CD14-positive monocyte (primary cell): ENCODE measurements around the gene GALNT10. TPM values are rescaled to one million over a fixed set of nuclear protein-coding genes. Genes with fewer than 3 reads are reported as not detected.

Source experiments
- DNase-seq, 3 donors: peaks; one replicate each; pipeline ENCODE4 v3.0.0-alpha.2; 2011 to 2022
- H2AFZ ChIP-seq: 2 replicates; pipeline ENCODE4 v1.6.0; 2012; ENCODE audit warnings: mild to moderate bottlenecking, low read depth, low read length, inconsistent platforms; ENCODE audit not compliant: insufficient read depth, poor library complexity, severe bottlenecking
- H3K27ac ChIP-seq, 2 donors: 1 replicate in 1 of 2; 2 replicates in 1 of 2; pipeline ENCODE4 v1.5.1; 2012 to 2013; ENCODE audit warnings: low read length in 2 of 2, control low read depth in 1 of 2, inconsistent platforms in 1 of 2, low read depth in 1 of 2, mild to moderate bottlenecking in 1 of 2
- H3K27me3 ChIP-seq, 2 donors: one replicate each; pipeline versions ENCODE4 v1.6.0 to v1.6.1; 2011 to 2013; ENCODE audit warnings: low read length in 2 of 2; ENCODE audit not compliant: control insufficient read depth in 2 of 2, insufficient read depth in 2 of 2
- H3K36me3 ChIP-seq, 2 donors: replicated peaks in 1 of 2; 1 replicate in 1 of 2; 2 replicates in 1 of 2; pipeline versions ENCODE4 v1.5.1 to v1.6.1; 2012 to 2013; ENCODE audit warnings: low read length in 2 of 2, control low read depth in 1 of 2, inconsistent platforms in 1 of 2, mild to moderate bottlenecking in 1 of 2; ENCODE audit not compliant: insufficient read depth in 2 of 2, control insufficient read depth in 1 of 2
- H3K4me1 ChIP-seq, 2 donors: 1 replicate in 1 of 2; 2 replicates in 1 of 2; pipeline versions ENCODE4 v1.5.1 to v1.6.1; 2012 to 2013; ENCODE audit warnings: low read length in 2 of 2, control low read depth in 1 of 2, inconsistent platforms in 1 of 2, mild to moderate bottlenecking in 1 of 2, moderate library complexity in 1 of 2; ENCODE audit not compliant: insufficient read depth in 2 of 2, control insufficient read depth in 1 of 2
- H3K4me2 ChIP-seq: replicated peaks from 2 replicates; pipeline ENCODE3; 2012; ENCODE audit warnings: low read length, moderate library complexity, mild to moderate bottlenecking; ENCODE audit not compliant: poor library complexity, severe bottlenecking; ENCODE audit errors: extremely low read depth
- H3K4me3 ChIP-seq, 3 experiments: fragments of 200-600 bp in 1 of 3; sonication (generic) in 1 of 3; replicated peaks in 1 of 3; 1 replicate in 2 of 3; 2 replicates in 1 of 3; pipeline ENCODE4 v1.5.1; 2011 to 2013; ENCODE audit warnings: low read length in 3 of 3, mild to moderate bottlenecking in 3 of 3, control low read depth in 2 of 3, low read depth in 2 of 3, inconsistent platforms in 1 of 3, moderate library complexity in 1 of 3
- H3K79me2 ChIP-seq: 2 replicates; pipeline ENCODE4 v1.6.0; 2012; ENCODE audit warnings: mild to moderate bottlenecking, control low read depth, inconsistent platforms, low read length, moderate library complexity; ENCODE audit not compliant: insufficient read depth
- H3K9ac ChIP-seq: 2 replicates; pipeline ENCODE4 v1.6.0; 2017; ENCODE audit warnings: low read length, mild to moderate bottlenecking; ENCODE audit not compliant: insufficient read depth, poor library complexity, severe bottlenecking
- H3K9me3 ChIP-seq, 2 donors: replicated peaks in 1 of 2; 1 replicate in 1 of 2; 2 replicates in 1 of 2; pipeline versions ENCODE4 v1.5.1 to v1.6.1; 2012 to 2013; ENCODE audit warnings: low read length in 2 of 2, control low read depth in 1 of 2; ENCODE audit not compliant: control insufficient read depth in 1 of 2, insufficient read depth in 1 of 2
- H4K20me1 ChIP-seq: 2 replicates; pipeline ENCODE4 v1.6.0; 2012; ENCODE audit warnings: mild to moderate bottlenecking, low read length, control low read depth, moderate library complexity; ENCODE audit not compliant: insufficient read depth
- H3K27ac Mint-ChIP-seq, 7 donors: one replicate each; pipeline ENCODE4 v1.8.0; 2020; ENCODE audit warnings: mild to moderate bottlenecking in 7 of 7, mixed read lengths in 7 of 7, moderate library complexity in 6 of 7, inconsistent platforms in 2 of 7
- H3K27me3 Mint-ChIP-seq, 3 donors: one replicate each; pipeline ENCODE4 v1.8.0; 2021 to 2022; ENCODE audit warnings: low read depth in 3 of 3, mild to moderate bottlenecking in 3 of 3, mixed read lengths in 3 of 3, moderate library complexity in 3 of 3, inconsistent platforms in 1 of 3
- H3K36me3 Mint-ChIP-seq, 2 donors: one replicate each; pipeline ENCODE4 v1.8.0; 2020; ENCODE audit warnings: mixed read lengths in 2 of 2, inconsistent platforms in 1 of 2, mild to moderate bottlenecking in 1 of 2
- H3K4me1 Mint-ChIP-seq: one replicate; pipeline ENCODE4 v1.8.0; 2020; ENCODE audit warnings: mild to moderate bottlenecking, mixed read lengths
- H3K4me3 Mint-ChIP-seq, 2 donors: one replicate each; pipeline ENCODE4 v1.8.0; 2020; ENCODE audit warnings: mild to moderate bottlenecking in 2 of 2, mixed read lengths in 2 of 2, moderate library complexity in 1 of 2
- H3K9me3 Mint-ChIP-seq, 7 donors: one replicate each; pipeline ENCODE4 v1.8.0; 2020 to 2022; ENCODE audit warnings: mixed read lengths in 7 of 7, mild to moderate bottlenecking in 6 of 7, moderate library complexity in 6 of 7, inconsistent platforms in 2 of 7
- intact Hi-C, 2 donors: fragments of 100-400 bp; cut with micrococcal nuclease; formaldehyde crosslinking; loops; one replicate each; pipeline versions ENCODE4 v1.15.0 to v1.15.1; 2023
- polyA plus RNA-seq, 3 donors: library from polyadenylated mRNA; depleted of rRNA in 1 of 3; unstranded in 2 of 3; stranded (reverse) in 1 of 3; fragments of 300-500 nt in 2 of 3; fragments of >200 nt in 1 of 3; fragmentation: Illumina TruSeq in 2 of 3; gene quantifications; 1 replicate in 2 of 3; 2 replicates in 1 of 3; pipeline ENCODE4 v1.2.3, GENCODE V29; 2012 to 2021
- TF ChIP-seq, protein P1 (sequence below): fragments of 200-600 bp; IDR thresholded peaks from one replicate; pipeline ENCODE4 v1.8.0; 2022; ENCODE audit warnings: antibody characterized with exemption, mild to moderate bottlenecking

GALNT10 gene
- polyA plus RNA-seq, 3 donors = 6.2 to 11.6 (median 7.3) TPM

DNA sequence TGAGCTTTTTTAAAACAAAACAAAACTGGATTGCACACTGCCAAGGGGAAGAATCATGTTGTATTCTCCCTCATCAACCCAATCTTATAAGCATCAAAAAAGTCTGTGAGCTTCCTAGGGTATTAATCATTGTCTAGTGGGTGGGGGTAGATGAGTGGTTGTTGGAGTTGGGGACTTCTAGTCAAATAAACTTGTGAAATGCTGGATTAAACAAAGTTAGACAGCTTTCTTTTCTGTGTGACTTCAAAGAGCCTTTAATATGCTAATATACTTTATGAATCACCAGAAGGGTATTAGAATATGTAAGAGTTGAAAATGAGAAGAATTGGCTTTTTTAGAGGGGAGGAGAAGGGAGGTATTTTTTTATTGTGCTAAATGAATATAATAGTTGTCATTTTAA lies 87.7 kb downstream of the GALNT10 start:
- peaks cover 4% of the 10 kb centered on the region for H4K20me1 ChIP-seq
- H3K9ac ChIP-seq = no peak overlapping the region
- H2AFZ ChIP-seq = no peak overlapping the region
- H3K4me2 ChIP-seq = no peak overlapping the region
- H3K9me3 Mint-ChIP-seq = no peaks in the 10 kb centered on the region
- no peaks in the 10 kb centered on the region for H3K9me3 ChIP-seq
- no peaks in the 10 kb centered on the region for H3K36me3 ChIP-seq
- H3K4me1 Mint-ChIP-seq = peaks cover 13% of the 10 kb centered on the region
- no peak for DNase-seq
- peaks cover 0 to 6% of the 10 kb centered on the region in 2 donors for H3K36me3 Mint-ChIP-seq
- H3K27ac ChIP-seq = no peak overlapping the region
- TF ChIP-seq, protein P1, sequence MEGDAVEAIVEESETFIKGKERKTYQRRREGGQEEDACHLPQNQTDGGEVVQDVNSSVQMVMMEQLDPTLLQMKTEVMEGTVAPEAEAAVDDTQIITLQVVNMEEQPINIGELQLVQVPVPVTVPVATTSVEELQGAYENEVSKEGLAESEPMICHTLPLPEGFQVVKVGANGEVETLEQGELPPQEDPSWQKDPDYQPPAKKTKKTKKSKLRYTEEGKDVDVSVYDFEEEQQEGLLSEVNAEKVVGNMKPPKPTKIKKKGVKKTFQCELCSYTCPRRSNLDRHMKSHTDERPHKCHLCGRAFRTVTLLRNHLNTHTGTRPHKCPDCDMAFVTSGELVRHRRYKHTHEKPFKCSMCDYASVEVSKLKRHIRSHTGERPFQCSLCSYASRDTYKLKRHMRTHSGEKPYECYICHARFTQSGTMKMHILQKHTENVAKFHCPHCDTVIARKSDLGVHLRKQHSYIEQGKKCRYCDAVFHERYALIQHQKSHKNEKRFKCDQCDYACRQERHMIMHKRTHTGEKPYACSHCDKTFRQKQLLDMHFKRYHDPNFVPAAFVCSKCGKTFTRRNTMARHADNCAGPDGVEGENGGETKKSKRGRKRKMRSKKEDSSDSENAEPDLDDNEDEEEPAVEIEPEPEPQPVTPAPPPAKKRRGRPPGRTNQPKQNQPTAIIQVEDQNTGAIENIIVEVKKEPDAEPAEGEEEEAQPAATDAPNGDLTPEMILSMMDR = no peak
- H3K4me1 ChIP-seq = peaks cover 3 to 13% of the 10 kb centered on the region in 2 donors
- no peaks in the 10 kb centered on the region for H3K27me3 Mint-ChIP-seq
- intact Hi-C loops = no loop called here
- H3K4me3 ChIP-seq = no peak overlapping the region
- H3K27me3 ChIP-seq = no peaks in the 10 kb centered on the region
- H3K79me2 ChIP-seq = no peaks in the 10 kb centered on the region
- no peak overlapping the region for H3K4me3 Mint-ChIP-seq
- no peak overlapping the region for H3K27ac Mint-ChIP-seq

DNA sequence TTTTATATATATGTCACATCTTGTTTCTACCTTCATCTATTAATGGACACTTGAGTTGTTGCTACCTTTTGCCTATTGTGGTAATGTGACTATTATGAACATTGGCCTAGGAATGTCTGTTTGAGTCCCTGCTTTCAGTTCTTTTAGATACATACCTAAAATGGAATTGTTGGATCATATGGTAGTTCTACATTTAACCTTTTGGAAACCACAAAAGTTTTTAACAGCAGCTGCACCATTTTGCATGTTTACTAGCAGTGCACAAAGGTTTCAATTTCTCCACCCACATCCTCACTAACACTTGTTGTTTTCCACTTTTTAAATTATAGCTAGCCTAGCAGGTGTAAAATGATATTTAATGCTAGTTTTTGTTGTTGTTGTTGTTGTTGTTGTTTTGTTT lies 88.4 kb downstream of the GALNT10 start:
- Histone ChIP-seq H3K36me3 (no peaks in the 10 kb centered on the region), H2AFZ (no peak overlapping the region), H3K4me2 (no peak overlapping the region), H3K9ac (no peak overlapping the region), H3K4me1 (peaks cover 3 to 11% of the 10 kb centered on the region in 2 donors), H3K27ac (no peak overlapping the region), H3K9me3 (no peaks in the 10 kb centered on the region), H3K4me3 (no peak overlapping the region), H4K20me1 (peaks cover 4% of the 10 kb centered on the region), H3K27me3 (no peaks in the 10 kb centered on the region), H3K79me2 (no peaks in the 10 kb centered on the region)
- Mint-ChIP-seq H3K27ac (no peak overlapping the region), H3K4me1 (peaks cover 11% of the 10 kb centered on the region), H3K9me3 (no peaks in the 10 kb centered on the region), H3K36me3 (peaks cover 0 to 6% of the 10 kb centered on the region in 2 donors), H3K4me3 (no peak overlapping the region), H3K27me3 (no peaks in the 10 kb centered on the region)
- DNase-seq = no peak
- TF ChIP-seq, protein P1 = no peak
- intact Hi-C loops = no loop called here
